Thyroid gland (tissue), 4 donors: ENCODE results near the gene PLN.

Experiments
- CTCF ChIP-seq, 6 experiments: fragments of 200-600 bp in 3 of 6; fragments of 450-650 bp in 3 of 6; sonication (generic) in 3 of 6; IDR thresholded peaks; one replicate each; pipeline ENCODE4 v1.5.1; 2016 to 2019; ENCODE audit warnings: antibody characterized with exemption in 6 of 6, mild to moderate bottlenecking in 2 of 6, inconsistent platforms in 1 of 6, moderate library complexity in 1 of 6
- POLR2A ChIP-seq, 2 donors: fragments of 450-650 bp; IDR thresholded peaks; one replicate each; pipeline ENCODE4 v1.6.1; 2017; ENCODE audit warnings: antibody characterized with exemption in 2 of 2, mild to moderate bottlenecking in 2 of 2, moderate library complexity in 1 of 2

- TF ChIP-seq POLR2A (IDR thresholded peaks at IDR 0.05) (no peak), CTCF (IDR thresholded peaks at IDR 0.05) (no peak)
Observed at GRCh38 chr6:118584911-118585310, 36.8 kb downstream of the PLN start.
